Measurements from ENCODE around the gene DLGAP1. TPM values are rescaled to one million over a fixed set of nuclear protein-coding genes. Genes with fewer than 3 reads are reported as not detected.

Gene DLGAP1
- polyA plus RNA-seq, 1 of the 3 experiments (the other 2 are of a cell fraction) = not detected

DNA sequence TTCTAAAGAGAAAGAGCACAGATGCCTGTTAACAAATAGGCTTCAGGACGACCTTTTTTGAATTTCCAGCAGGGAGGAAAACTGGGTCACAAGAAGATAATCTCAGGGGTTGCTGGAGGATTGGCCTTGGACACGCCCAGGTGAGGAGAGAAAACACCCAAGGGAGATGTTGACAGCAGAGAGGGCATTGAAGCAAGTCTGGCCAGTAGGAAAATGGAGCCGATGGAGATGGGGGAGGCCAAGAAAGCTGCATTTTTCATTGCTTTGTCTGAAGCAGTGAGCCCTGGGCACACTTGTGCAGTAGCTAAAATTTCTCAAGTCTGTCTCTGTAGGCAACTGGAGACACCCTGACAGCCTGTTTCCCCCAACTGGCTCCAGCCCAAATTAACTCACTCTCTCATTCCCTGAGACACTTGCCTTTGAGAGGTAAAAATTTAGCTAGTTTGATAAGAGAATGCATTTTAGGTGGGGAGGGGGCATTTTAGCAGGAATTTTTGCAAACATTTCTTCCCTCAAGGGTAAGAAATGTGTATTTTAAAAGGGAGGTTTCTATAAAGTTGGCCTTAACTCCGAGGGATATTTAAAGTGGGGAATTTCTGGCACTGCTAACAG is 839.6 kb downstream of the DLGAP1 start (continued):
- TF ChIP-seq, protein P1, sequence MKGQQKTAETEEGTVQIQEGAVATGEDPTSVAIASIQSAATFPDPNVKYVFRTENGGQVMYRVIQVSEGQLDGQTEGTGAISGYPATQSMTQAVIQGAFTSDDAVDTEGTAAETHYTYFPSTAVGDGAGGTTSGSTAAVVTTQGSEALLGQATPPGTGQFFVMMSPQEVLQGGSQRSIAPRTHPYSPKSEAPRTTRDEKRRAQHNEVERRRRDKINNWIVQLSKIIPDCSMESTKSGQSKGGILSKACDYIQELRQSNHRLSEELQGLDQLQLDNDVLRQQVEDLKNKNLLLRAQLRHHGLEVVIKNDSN (IDR thresholded peaks at IDR 0.05; ENCODE audit: borderline replicate concordance, low read depth) = no peak
- TF ChIP-seq TEAD4 (IDR thresholded peaks at IDR 0.05; ENCODE audit: borderline replicate concordance, insufficient read depth) (no peak), SMC3 (IDR thresholded peaks at IDR 0.05; ENCODE audit: low read depth, low read length) (no peak), GATA2 (CRISPR knock-in tag; IDR thresholded peaks at IDR 0.05) (no peak), RFX5 (IDR thresholded peaks at IDR 0.05; ENCODE audit: low read length) (no peak)
- TF ChIP-seq, protein P2, sequence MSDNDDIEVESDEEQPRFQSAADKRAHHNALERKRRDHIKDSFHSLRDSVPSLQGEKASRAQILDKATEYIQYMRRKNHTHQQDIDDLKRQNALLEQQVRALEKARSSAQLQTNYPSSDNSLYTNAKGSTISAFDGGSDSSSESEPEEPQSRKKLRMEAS (IDR thresholded peaks at IDR 0.05; ENCODE audit: low read depth) = no peak
- TF ChIP-seq, protein P3, sequence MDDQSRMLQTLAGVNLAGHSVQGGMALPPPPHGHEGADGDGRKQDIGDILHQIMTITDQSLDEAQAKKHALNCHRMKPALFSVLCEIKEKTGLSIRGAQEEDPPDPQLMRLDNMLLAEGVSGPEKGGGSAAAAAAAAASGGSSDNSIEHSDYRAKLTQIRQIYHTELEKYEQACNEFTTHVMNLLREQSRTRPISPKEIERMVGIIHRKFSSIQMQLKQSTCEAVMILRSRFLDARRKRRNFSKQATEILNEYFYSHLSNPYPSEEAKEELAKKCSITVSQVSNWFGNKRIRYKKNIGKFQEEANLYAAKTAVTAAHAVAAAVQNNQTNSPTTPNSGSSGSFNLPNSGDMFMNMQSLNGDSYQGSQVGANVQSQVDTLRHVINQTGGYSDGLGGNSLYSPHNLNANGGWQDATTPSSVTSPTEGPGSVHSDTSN (IDR thresholded peaks at IDR 0.05) = no peak

DNA sequence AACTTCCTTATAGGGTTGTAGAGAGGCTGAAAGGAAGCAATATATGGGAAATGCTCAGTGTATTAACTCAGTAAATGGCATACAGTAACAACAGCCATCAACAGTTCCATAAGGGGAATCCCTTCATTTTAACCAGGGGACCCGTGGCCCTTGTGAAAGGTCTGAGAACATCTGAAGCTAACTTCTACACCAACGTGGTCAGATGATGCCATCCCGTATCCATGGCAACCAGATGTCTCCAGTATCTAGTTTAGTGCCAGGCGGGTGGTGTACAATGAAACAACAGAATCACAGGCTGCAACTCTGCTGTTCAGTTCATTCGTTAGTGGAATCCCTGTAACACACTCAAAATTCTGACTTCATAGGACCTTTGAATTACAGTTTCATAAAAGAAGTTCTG is 842.8 kb downstream of the DLGAP1 start:
- ChIA-PET POLR2A (no interaction called here), CTCF (interaction anchor here (0.6 to 2.3 kb wide), 2 partner anchors 11 to 18 kb away, joined by 3 to 13 read pairs; no protein-coding TSS in a partner anchor)
- H3K4me1 ChIP-seq (ENCODE audit: control insufficient read depth in 1 of 2, insufficient read depth in 2 of 2, low read depth in 1 of 2, low read length in 1 of 2) = peaks cover 4 to 7% of the 10 kb centered on the region in 2 experiments; a peak in 2 of 4 replicates
- DNase-seq = no peak
- H3K9me2 ChIP-seq = no peaks in the 10 kb centered on the region
- no peak overlapping the region for H3K4me3 ChIP-seq (ENCODE audit: low read depth in 2 of 2, low read length in 1 of 2)
- no peaks in the 10 kb centered on the region for H4K20me1 ChIP-seq (ENCODE audit: insufficient read depth)
- no peak overlapping the region for H3K4me2 ChIP-seq
- no peak overlapping the region for H2AFZ ChIP-seq (ENCODE audit: low read depth)
- 63% methylated on average over 5 of the region's 5 CpGs for WGBS (ENCODE audit: low lambda C conversion rate)
- peaks cover 0 to 3% of the 10 kb centered on the region in 2 experiments for H3K36me3 ChIP-seq (replicated peaks in 1 of 2; ENCODE audit: control insufficient read depth in 1 of 2, insufficient read depth in 2 of 2, low read length in 1 of 2)
- H3F3A ChIP-seq (replicated peaks; ENCODE audit: insufficient read depth) = peaks cover under 1% of the 10 kb centered on the region
- H3K27me3 ChIP-seq (ENCODE audit: insufficient read depth) = no peaks in the 10 kb centered on the region
- no peaks in the 10 kb centered on the region for H3K9me3 ChIP-seq
- peaks cover 6% of the 10 kb centered on the region for H3K79me2 ChIP-seq (ENCODE audit: insufficient read depth)
- TF ChIP-seq, protein P1 (IDR thresholded peaks at IDR 0.05; ENCODE audit: borderline replicate concordance, low read depth) = no peak
- no peak for TF ChIP-seq CHD2 (IDR thresholded peaks at IDR 0.05; ENCODE audit: low read length, partially characterized antibody)
- H3K27ac ChIP-seq (ENCODE audit: low read depth in 2 of 2, low read length in 1 of 2) = no peak overlapping the region; a peak in 1 of 4 replicates
- H3K9ac ChIP-seq = no peak overlapping the region

DNA sequence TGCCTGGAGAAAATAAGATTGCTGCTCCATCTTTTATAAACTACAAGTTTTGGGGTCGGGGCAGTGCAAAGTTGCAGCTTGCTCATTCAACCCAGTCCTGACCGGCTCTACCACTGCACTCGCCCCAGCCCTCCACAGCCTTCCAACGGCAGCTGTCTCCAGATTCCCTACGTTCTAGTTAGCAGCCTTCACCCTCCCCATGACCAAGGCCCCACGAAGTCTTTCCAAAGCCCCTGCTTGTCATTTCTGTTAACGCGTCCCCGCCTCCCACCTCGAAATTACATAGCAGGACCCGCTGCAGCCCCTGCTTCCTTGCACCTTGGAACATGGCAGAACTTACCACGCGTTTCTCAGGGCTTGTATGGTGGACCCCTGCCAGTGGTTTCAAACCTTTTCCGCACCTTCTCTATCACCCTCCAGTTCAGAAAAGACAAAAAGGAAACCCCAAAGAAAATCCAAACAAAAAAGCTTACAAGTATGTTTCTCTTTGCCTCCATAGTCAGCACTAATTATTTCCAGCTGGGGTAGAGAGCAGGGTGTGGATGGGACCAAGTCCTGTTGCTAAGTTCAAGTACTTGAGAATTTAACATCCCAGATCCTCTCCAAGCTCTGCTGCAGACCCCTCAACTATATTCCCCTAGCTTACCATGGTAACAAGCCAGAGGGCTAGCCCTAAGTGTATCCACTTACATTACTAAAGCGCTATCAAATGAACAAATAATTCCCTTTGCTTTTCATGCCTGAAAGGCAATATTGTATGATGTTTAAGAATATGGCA is 843.6 kb downstream of the DLGAP1 start:
- H3K4me1 ChIP-seq (ENCODE audit: control insufficient read depth in 1 of 2, insufficient read depth in 2 of 2, low read depth in 1 of 2, low read length in 1 of 2) = peaks cover 7 to 12% of the 10 kb centered on the region in 2 experiments; a peak in 2 of 4 replicates
- H2AFZ ChIP-seq (ENCODE audit: low read depth) = peak overlapping the region; percentile 57; the same call in 1 of the 2 replicates
- H3F3A ChIP-seq (replicated peaks; ENCODE audit: insufficient read depth) = peaks cover 8% of the 10 kb centered on the region
- no peaks in the 10 kb centered on the region for H3K27me3 ChIP-seq (ENCODE audit: insufficient read depth)
- no peak for DNase-seq
- ChIA-PET CTCF (interaction anchor here (0.6 to 2.3 kb wide), 3 partner anchors 10 to 36 kb away, joined by 3 to 13 read pairs (median 3); no protein-coding TSS in a partner anchor), POLR2A (no interaction called here)
- H3K9me3 ChIP-seq = no peaks in the 10 kb centered on the region
- H3K36me3 ChIP-seq (replicated peaks in 1 of 2; ENCODE audit: control insufficient read depth in 1 of 2, insufficient read depth in 2 of 2, low read length in 1 of 2) = peaks cover 0 to 3% of the 10 kb centered on the region in 2 experiments
- H3K9ac ChIP-seq = no peak overlapping the region
- H3K9me2 ChIP-seq = no peaks in the 10 kb centered on the region
- no peak overlapping the region for H3K4me2 ChIP-seq
- WGBS (ENCODE audit: low lambda C conversion rate) = 97% methylated on average over 15 of the region's 15 CpGs
- H3K27ac ChIP-seq (ENCODE audit: low read depth in 2 of 2, low read length in 1 of 2) = peak overlapping the region in 1 of 2 experiments; percentile 4; a peak in 1 of 4 replicates
- no peak overlapping the region for H3K4me3 ChIP-seq (ENCODE audit: low read depth in 2 of 2, low read length in 1 of 2)
- TF ChIP-seq TCF12 (IDR thresholded peaks at IDR 0.05) (peak; percentile 60), RFX5 (IDR thresholded peaks at IDR 0.05; ENCODE audit: low read length) (no peak), POLR2AphosphoS5 (IDR thresholded peaks at IDR 0.05; ENCODE audit: low read depth, low read length) (no peak), MEF2A (IDR thresholded peaks at IDR 0.05; ENCODE audit: borderline replicate concordance, low read depth) (no peak), SMC3 (IDR thresholded peaks at IDR 0.05; ENCODE audit: low read depth, low read length) (no peak), CHD2 (IDR thresholded peaks at IDR 0.05; ENCODE audit: low read length, partially characterized antibody) (no peak)
- TF ChIP-seq, protein P4, sequence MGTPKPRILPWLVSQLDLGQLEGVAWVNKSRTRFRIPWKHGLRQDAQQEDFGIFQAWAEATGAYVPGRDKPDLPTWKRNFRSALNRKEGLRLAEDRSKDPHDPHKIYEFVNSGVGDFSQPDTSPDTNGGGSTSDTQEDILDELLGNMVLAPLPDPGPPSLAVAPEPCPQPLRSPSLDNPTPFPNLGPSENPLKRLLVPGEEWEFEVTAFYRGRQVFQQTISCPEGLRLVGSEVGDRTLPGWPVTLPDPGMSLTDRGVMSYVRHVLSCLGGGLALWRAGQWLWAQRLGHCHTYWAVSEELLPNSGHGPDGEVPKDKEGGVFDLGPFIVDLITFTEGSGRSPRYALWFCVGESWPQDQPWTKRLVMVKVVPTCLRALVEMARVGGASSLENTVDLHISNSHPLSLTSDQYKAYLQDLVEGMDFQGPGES (IDR thresholded peaks at IDR 0.05; ENCODE audit: low read depth, low read length) = no peak
- TF ChIP-seq, protein P5, sequence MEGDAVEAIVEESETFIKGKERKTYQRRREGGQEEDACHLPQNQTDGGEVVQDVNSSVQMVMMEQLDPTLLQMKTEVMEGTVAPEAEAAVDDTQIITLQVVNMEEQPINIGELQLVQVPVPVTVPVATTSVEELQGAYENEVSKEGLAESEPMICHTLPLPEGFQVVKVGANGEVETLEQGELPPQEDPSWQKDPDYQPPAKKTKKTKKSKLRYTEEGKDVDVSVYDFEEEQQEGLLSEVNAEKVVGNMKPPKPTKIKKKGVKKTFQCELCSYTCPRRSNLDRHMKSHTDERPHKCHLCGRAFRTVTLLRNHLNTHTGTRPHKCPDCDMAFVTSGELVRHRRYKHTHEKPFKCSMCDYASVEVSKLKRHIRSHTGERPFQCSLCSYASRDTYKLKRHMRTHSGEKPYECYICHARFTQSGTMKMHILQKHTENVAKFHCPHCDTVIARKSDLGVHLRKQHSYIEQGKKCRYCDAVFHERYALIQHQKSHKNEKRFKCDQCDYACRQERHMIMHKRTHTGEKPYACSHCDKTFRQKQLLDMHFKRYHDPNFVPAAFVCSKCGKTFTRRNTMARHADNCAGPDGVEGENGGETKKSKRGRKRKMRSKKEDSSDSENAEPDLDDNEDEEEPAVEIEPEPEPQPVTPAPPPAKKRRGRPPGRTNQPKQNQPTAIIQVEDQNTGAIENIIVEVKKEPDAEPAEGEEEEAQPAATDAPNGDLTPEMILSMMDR (IDR thresholded peaks at IDR 0.05) = no peak
- no peaks in the 10 kb centered on the region for H4K20me1 ChIP-seq (ENCODE audit: insufficient read depth)
- peaks cover 12% of the 10 kb centered on the region for H3K79me2 ChIP-seq (ENCODE audit: insufficient read depth)
